ENCODE measurements around the gene FIGN. TPM values are rescaled to one million over a fixed set of nuclear protein-coding genes. Genes with fewer than 3 reads are reported as not detected.

The FIGN gene
- total and polyA plus RNA-seq, 2 of the 8 experiments (the other 6 are each of a cell fraction or from before 2014, with no cell fraction given): 5.0 to 22.8 TPM

- no peak for TF ChIP-seq SUZ12 (IDR thresholded peaks at IDR 0.05; ENCODE audit: low read length)
- TF ChIP-seq, protein P1, sequence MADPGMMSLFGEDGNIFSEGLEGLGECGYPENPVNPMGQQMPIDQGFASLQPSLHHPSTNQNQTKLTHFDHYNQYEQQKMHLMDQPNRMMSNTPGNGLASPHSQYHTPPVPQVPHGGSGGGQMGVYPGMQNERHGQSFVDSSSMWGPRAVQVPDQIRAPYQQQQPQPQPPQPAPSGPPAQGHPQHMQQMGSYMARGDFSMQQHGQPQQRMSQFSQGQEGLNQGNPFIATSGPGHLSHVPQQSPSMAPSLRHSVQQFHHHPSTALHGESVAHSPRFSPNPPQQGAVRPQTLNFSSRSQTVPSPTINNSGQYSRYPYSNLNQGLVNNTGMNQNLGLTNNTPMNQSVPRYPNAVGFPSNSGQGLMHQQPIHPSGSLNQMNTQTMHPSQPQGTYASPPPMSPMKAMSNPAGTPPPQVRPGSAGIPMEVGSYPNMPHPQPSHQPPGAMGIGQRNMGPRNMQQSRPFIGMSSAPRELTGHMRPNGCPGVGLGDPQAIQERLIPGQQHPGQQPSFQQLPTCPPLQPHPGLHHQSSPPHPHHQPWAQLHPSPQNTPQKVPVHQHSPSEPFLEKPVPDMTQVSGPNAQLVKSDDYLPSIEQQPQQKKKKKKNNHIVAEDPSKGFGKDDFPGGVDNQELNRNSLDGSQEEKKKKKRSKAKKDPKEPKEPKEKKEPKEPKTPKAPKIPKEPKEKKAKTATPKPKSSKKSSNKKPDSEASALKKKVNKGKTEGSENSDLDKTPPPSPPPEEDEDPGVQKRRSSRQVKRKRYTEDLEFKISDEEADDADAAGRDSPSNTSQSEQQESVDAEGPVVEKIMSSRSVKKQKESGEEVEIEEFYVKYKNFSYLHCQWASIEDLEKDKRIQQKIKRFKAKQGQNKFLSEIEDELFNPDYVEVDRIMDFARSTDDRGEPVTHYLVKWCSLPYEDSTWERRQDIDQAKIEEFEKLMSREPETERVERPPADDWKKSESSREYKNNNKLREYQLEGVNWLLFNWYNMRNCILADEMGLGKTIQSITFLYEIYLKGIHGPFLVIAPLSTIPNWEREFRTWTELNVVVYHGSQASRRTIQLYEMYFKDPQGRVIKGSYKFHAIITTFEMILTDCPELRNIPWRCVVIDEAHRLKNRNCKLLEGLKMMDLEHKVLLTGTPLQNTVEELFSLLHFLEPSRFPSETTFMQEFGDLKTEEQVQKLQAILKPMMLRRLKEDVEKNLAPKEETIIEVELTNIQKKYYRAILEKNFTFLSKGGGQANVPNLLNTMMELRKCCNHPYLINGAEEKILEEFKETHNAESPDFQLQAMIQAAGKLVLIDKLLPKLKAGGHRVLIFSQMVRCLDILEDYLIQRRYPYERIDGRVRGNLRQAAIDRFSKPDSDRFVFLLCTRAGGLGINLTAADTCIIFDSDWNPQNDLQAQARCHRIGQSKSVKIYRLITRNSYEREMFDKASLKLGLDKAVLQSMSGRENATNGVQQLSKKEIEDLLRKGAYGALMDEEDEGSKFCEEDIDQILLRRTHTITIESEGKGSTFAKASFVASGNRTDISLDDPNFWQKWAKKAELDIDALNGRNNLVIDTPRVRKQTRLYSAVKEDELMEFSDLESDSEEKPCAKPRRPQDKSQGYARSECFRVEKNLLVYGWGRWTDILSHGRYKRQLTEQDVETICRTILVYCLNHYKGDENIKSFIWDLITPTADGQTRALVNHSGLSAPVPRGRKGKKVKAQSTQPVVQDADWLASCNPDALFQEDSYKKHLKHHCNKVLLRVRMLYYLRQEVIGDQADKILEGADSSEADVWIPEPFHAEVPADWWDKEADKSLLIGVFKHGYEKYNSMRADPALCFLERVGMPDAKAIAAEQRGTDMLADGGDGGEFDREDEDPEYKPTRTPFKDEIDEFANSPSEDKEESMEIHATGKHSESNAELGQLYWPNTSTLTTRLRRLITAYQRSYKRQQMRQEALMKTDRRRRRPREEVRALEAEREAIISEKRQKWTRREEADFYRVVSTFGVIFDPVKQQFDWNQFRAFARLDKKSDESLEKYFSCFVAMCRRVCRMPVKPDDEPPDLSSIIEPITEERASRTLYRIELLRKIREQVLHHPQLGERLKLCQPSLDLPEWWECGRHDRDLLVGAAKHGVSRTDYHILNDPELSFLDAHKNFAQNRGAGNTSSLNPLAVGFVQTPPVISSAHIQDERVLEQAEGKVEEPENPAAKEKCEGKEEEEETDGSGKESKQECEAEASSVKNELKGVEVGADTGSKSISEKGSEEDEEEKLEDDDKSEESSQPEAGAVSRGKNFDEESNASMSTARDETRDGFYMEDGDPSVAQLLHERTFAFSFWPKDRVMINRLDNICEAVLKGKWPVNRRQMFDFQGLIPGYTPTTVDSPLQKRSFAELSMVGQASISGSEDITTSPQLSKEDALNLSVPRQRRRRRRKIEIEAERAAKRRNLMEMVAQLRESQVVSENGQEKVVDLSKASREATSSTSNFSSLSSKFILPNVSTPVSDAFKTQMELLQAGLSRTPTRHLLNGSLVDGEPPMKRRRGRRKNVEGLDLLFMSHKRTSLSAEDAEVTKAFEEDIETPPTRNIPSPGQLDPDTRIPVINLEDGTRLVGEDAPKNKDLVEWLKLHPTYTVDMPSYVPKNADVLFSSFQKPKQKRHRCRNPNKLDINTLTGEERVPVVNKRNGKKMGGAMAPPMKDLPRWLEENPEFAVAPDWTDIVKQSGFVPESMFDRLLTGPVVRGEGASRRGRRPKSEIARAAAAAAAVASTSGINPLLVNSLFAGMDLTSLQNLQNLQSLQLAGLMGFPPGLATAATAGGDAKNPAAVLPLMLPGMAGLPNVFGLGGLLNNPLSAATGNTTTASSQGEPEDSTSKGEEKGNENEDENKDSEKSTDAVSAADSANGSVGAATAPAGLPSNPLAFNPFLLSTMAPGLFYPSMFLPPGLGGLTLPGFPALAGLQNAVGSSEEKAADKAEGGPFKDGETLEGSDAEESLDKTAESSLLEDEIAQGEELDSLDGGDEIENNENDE (IDR thresholded peaks at IDR 0.05; ENCODE audit: insufficient replicate concordance, low read length): no peak
- no peak for TF ChIP-seq KDM1A (IDR thresholded peaks at IDR 0.05; ENCODE audit: borderline replicate concordance, low read length)
- TF ChIP-seq FOSL1 (IDR thresholded peaks at IDR 0.05; ENCODE audit: insufficient read depth, low read depth, low read length): no peak
- no peak for TF ChIP-seq JUN (IDR thresholded peaks at IDR 0.05; ENCODE audit: low read depth, low read length)
- no peak for TF ChIP-seq ATF3 (IDR thresholded peaks at IDR 0.05; ENCODE audit: insufficient read depth, low read depth, low read length)
- TF ChIP-seq CREB1 (IDR thresholded peaks at IDR 0.05): no peak
- TF ChIP-seq, protein P2, sequence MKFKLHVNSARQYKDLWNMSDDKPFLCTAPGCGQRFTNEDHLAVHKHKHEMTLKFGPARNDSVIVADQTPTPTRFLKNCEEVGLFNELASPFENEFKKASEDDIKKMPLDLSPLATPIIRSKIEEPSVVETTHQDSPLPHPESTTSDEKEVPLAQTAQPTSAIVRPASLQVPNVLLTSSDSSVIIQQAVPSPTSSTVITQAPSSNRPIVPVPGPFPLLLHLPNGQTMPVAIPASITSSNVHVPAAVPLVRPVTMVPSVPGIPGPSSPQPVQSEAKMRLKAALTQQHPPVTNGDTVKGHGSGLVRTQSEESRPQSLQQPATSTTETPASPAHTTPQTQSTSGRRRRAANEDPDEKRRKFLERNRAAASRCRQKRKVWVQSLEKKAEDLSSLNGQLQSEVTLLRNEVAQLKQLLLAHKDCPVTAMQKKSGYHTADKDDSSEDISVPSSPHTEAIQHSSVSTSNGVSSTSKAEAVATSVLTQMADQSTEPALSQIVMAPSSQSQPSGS (IDR thresholded peaks at IDR 0.05; ENCODE audit: low read length): no peak
Observed at GRCh38 chr2:163735685-163736432, at the start of gene FIGN (continued).

Data from H1 (cell line).